ENCODE measurements around the gene ZNF341. TPM values are rescaled to one million over a fixed set of nuclear protein-coding genes. Genes with fewer than 3 reads are reported as not detected.

Gene ZNF341
- total and polyA plus RNA-seq, 9 of the 15 experiments (the other 6 are each of a cell fraction or from before 2014, with no cell fraction given) = 0.08 to 2.6 (median 1.0) TPM

DNA sequence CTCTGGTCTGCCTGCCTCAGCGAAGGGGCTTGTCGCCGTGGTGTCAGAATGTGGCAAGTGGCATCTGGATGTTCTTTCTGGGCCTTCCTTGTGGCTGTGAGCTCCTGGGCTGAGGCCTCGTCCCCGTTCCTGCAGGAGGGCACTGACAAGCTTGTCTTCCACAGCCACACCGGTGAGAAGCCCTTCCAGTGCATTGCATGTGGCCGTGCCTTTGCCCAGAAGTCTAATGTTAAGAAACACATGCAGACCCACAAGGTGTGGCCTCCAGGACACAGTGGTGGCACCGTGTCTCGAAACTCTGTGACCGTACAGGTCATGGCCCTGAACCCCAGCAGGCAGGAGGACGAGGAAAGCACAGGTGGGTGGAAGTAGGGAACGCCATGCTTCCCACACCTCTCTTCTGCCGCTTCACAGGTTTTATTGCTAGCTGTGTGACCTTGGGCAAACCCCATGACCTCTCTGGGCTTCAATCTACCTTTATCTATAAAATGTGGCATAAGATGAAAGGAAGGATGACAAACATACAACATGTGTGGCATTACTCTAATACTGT lies 30.0 kb downstream of the ZNF341 start (continued):
- TF ChIP-seq, protein P1, sequence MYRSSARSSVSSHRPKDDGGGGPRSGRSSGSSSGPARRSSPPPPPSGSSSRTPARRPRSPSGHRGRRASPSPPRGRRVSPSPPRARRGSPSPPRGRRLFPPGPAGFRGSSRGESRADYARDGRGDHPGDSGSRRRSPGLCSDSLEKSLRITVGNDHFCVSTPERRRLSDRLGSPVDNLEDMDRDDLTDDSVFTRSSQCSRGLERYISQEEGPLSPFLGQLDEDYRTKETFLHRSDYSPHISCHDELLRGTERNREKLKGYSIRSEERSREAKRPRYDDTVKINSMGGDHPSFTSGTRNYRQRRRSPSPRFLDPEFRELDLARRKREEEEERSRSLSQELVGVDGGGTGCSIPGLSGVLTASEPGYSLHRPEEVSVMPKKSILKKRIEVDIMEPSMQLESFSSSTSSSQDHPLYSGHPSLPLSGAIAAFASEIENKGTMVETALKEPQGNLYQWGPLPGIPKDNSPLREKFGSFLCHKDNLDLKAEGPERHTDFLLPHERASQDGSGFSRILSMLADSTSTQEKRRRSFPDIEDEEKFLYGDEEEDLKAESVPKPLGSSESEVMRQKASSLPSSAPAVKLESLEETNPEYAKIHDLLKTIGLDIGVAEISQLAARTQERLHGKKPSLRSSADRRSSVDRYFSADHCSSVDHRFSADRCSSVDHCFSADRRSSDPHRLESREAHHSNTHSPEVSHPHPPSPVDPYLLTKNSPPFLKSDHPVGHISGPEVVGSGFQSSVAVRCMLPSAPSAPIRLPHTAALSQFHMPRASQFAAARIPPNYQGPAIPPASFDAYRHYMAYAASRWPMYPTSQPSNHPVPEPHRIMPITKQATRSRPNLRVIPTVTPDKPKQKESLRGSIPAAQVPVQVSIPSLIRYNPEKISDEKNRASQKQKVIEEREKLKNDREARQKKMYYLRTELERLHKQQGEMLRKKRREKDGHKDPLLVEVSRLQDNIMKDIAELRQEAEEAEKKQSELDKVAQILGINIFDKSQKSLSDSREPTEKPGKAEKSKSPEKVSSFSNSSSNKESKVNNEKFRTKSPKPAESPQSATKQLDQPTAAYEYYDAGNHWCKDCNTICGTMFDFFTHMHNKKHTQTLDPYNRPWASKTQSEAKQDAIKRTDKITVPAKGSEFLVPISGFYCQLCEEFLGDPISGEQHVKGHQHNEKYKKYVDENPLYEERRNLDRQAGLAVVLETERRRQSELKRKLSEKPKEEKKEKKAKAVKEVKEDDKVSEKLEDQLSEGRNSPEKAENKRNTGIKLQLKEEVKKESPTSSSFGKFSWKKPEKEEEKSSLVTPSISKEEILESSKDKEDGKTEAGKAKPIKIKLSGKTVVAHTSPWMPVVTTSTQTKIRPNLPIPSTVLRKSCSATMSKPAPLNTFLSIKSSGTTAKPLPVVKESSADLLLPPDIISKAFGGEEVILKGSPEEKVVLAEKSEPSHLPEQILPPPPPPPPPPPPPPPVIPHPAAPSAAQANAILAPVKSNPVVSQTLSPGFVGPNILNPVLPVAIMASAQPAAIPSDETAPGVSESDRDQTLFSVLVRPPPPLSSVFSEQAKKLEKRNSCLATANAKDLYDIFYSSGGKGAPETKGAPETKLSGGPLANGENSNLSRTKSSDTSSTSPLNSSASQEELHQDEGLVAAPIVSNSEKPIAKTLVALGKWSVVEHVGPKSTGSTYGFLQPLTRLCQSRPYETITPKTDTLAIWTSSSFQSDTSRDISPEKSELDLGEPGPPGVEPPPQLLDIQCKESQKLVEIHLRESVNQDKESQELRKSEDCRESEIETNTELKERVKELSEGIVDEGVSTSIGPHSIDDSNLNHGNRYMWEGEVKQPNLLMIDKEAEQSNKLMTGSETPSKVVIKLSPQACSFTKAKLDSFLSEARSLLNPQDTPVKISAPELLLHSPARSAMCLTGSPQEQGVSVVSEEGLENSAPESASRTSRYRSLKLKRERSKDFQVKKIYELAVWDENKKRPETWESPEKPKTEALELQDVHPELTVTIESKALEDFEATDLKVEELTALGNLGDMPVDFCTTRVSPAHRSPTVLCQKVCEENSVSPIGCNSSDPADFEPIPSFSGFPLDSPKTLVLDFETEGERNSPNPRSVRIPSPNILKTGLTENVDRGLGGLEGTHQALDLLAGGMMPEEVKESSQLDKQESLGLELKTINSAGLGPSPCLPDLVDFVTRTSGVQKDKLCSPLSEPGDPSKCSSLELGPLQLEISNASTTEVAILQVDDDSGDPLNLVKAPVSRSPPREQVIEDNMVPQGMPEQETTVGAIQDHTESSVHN (IDR thresholded peaks at IDR 0.05; ENCODE audit: borderline replicate concordance in 1 of 2, low read depth in 1 of 2) = no peak
- no peak for TF ChIP-seq ZNF561 (CRISPR knock-in tag; conservative IDR thresholded peaks at IDR 0.05)
- TF ChIP-seq SNIP1 (IDR thresholded peaks at IDR 0.05; ENCODE audit: low read depth) = no peak
- TF ChIP-seq TEAD2 (tag; IDR thresholded peaks at IDR 0.05) = no peak
- TF ChIP-seq ILK (tag; IDR thresholded peaks at IDR 0.05; ENCODE audit: borderline replicate concordance, low read depth) = no peak

Measured in K562 (cell line).